Esophagus muscularis mucosa (tissue), 4 donors: ENCODE results near the gene SGK2. TPM values are rescaled to one million over a fixed set of nuclear protein-coding genes. Genes with fewer than 3 reads are reported as not detected.
"Not testable (repeated sequence)": the region's sequence is repeated elsewhere in the genome, so short reads cannot be mapped to it uniquely, and the experiment has no call there.

Experiments used
- DNase-seq: peaks from one replicate; pipeline ENCODE4 v3.0.0-alpha.2; 2017; ENCODE audit errors: extremely low spot score
- H3K27ac ChIP-seq, 4 donors: fragments of 200-600 bp; sonication (generic); replicated peaks in 1 of 4; 1 replicate in 3 of 4; 2 replicates in 1 of 4; pipeline ENCODE4 v1.5.1; 2016 to 2019; ENCODE audit warnings: mild to moderate bottlenecking in 1 of 4
- H3K27me3 ChIP-seq, 4 donors: fragments of 200-600 bp; sonication (generic); one replicate each; pipeline versions ENCODE4 v1.5.1 to v1.6.0; 2016 to 2019
- H3K36me3 ChIP-seq, 4 donors: fragments of 200-600 bp; sonication (generic); one replicate each; pipeline ENCODE4 v1.5.1; 2016 to 2019
- H3K4me1 ChIP-seq, 4 donors: fragments of 200-600 bp; sonication (generic); one replicate each; pipeline ENCODE4 v1.5.1; 2016 to 2019
- H3K4me3 ChIP-seq, 4 donors: fragments of 200-600 bp; sonication (generic); 1 replicate in 2 of 4; 2 replicates in 2 of 4; pipeline ENCODE4 v1.5.1; 2016 to 2019; ENCODE audit warnings: mild to moderate bottlenecking in 4 of 4, moderate library complexity in 1 of 4
- H3K9me3 ChIP-seq, 4 donors: fragments of 200-600 bp; sonication (generic); 1 replicate in 3 of 4; 2 replicates in 1 of 4; pipeline ENCODE4 v1.5.1; 2016 to 2019
- CTCF ChIP-seq, 3 experiments: fragments of 200-600 bp in 2 of 3; fragments of 450-650 bp in 1 of 3; sonication (generic) in 2 of 3; IDR thresholded peaks; one replicate each; pipeline ENCODE4 v1.5.1; 2017 to 2019; ENCODE audit warnings: antibody characterized with exemption in 3 of 3, mild to moderate bottlenecking in 2 of 3, moderate library complexity in 1 of 3
- EP300 ChIP-seq: sonication (generic); formaldehyde crosslinking; IDR thresholded peaks from one replicate; pipeline ENCODE4 v1.6.1; 2017; ENCODE audit warnings: antibody characterized with exemption
- POLR2A ChIP-seq: fragments of 450-650 bp; IDR thresholded peaks from one replicate; pipeline ENCODE4 v1.6.1; 2017; ENCODE audit warnings: antibody characterized with exemption, moderate library complexity, mild to moderate bottlenecking, low read depth
- POLR2AphosphoS5 ChIP-seq, 2 donors: sonication (generic); formaldehyde crosslinking; IDR thresholded peaks; one replicate each; pipeline ENCODE4 v1.6.1; 2017; ENCODE audit warnings: antibody characterized with exemption in 2 of 2
- WGBS: methylation state at CpG from one replicate; pipeline ENCODE4 v1.1.5; 2018; 5-methylcytosine and 5-hydroxymethylcytosine counted together
- intact Hi-C: fragments of 100-400 bp; cut with DNase I; formaldehyde crosslinking; loops from one replicate; pipeline ENCODE4 v1.15.1; 2023
- total RNA-seq, 4 donors: library from RNA; depleted of rRNA; stranded (reverse); fragments of >200 nt; gene quantifications; one replicate each; pipeline versions ENCODE4 v1.1.0 to v1.2.1, GENCODE V29; 2016

SGK2 gene
- total RNA-seq, 4 donors from 2014 or later: 0.42 to 1.3 (median 0.66) TPM; not detected in 1

GRCh38 chr20:43586641-43587040, 27.8 kb downstream of the SGK2 start:
- Histone ChIP-seq H3K4me1 (peaks cover 10 to 16% (median 13%) of the 10 kb centered on the region in 4 donors), H3K27ac (no peak overlapping the region), H3K9me3 (no peaks in the 10 kb centered on the region), H3K27me3 (no peaks in the 10 kb centered on the region), H3K36me3 (no peaks in the 10 kb centered on the region), H3K4me3 (no peak overlapping the region)
- intact Hi-C loops: loop anchor here (10.0 kb wide), 1 partner anchor 132 kb away; the partner anchor contains the start of gene SRSF6
- no peak for DNase-seq
- WGBS: 89% methylated on average over 8 of the region's 8 CpGs
- TF ChIP-seq POLR2AphosphoS5 (IDR thresholded peaks at IDR 0.05) (no peak), CTCF (IDR thresholded peaks at IDR 0.05) (no peak), EP300 (no peak), POLR2A (no peak)

GRCh38 chr20:43588526-43588925, 29.7 kb downstream of the SGK2 start:
- H3K9me3 ChIP-seq, DNase-seq, H3K4me3 ChIP-seq, H3K27me3 ChIP-seq, H3K36me3 ChIP-seq, H3K27ac ChIP-seq: not testable (repeated sequence)
- WGBS: 95% methylated on average over 10 of the region's 10 CpGs
- H3K4me1 ChIP-seq: peaks cover 14 to 25% (median 22%) of the 10 kb centered on the region in 4 donors
- intact Hi-C loops: loop anchor here (10.0 kb wide), 1 partner anchor 134 kb away; the partner anchor contains the start of gene SRSF6

- no peak for DNase-seq
- Histone ChIP-seq H3K9me3 (no peaks in the 10 kb centered on the region), H3K4me3 (peak overlapping the region; percentile 65 to 99 (median 76)), H3K27me3 (no peaks in the 10 kb centered on the region), H3K36me3 (peaks cover 3 to 10% (median 5%) of the 10 kb centered on the region in 4 donors), H3K27ac (peak overlapping the region; percentile 78 to 88 (median 83)), H3K4me1 (peaks cover 14 to 25% (median 22%) of the 10 kb centered on the region in 4 donors)
- WGBS: 24% methylated on average over 9 of the region's 9 CpGs
- intact Hi-C loops: no loop called here
- TF ChIP-seq POLR2A (no peak), POLR2AphosphoS5 (IDR thresholded peaks at IDR 0.05) (no peak), EP300 (no peak), CTCF (IDR thresholded peaks at IDR 0.05) (no peak)
Observed at GRCh38 chr20:43590036-43590391, 31.2 kb downstream of the SGK2 start.

GRCh38 chr20:43590392-43591303, 31.8 kb downstream of the SGK2 start, which contains the start of gene IFT52:
IFT52 (plus strand) TSS chr20:43590937; CDS start chr20:43594699, 3,762 bp downstream.
- Histone ChIP-seq H3K9me3 (no peaks in the 10 kb centered on the region), H3K4me3 (peak within 1 kb of the TSS; percentile 65 to 99 (median 76)), H3K27ac (peak within 1 kb of the TSS; percentile 78 to 88 (median 83)), H3K36me3 (peaks cover 10 to 16% (median 12%) of the 10 kb centered on the region in 4 donors), H3K4me1 (peaks cover 14 to 25% (median 22%) of the 10 kb centered on the region in 4 donors), H3K27me3 (no peaks in the 10 kb centered on the region)
- intact Hi-C loops: no loop called here
- TF ChIP-seq CTCF (IDR thresholded peaks at IDR 0.05) (no peak), POLR2AphosphoS5 (IDR thresholded peaks at IDR 0.05) (peak; percentile 74 to 83)
- under 1% methylated on average over 54 of the region's 68 CpGs for WGBS
- peak; percentile 98 for DNase-seq

- DNase-seq, H3K27ac ChIP-seq, H3K4me1 ChIP-seq, H3K9me3 ChIP-seq, intact Hi-C loops, H3K27me3 ChIP-seq, H3K4me3 ChIP-seq: not testable (repeated sequence)
- H3K36me3 ChIP-seq: peaks cover 39 to 77% (median 62%) of the 10 kb centered on the region in 4 donors
- WGBS: 90% methylated on average over 8 of the region's 8 CpGs
Observed at GRCh38 chr20:43601960-43602359, 43.1 kb downstream of the SGK2 start.
